SW 1271 (cell line): ENCODE data around the gene SH2D4B.

Experiments
- DNase-seq, 2 experiments: peaks; one replicate each; lab custom pipeline; 2025; lab: John Stamatoyannopoulos, UW

Gene SH2D4B

DNA sequence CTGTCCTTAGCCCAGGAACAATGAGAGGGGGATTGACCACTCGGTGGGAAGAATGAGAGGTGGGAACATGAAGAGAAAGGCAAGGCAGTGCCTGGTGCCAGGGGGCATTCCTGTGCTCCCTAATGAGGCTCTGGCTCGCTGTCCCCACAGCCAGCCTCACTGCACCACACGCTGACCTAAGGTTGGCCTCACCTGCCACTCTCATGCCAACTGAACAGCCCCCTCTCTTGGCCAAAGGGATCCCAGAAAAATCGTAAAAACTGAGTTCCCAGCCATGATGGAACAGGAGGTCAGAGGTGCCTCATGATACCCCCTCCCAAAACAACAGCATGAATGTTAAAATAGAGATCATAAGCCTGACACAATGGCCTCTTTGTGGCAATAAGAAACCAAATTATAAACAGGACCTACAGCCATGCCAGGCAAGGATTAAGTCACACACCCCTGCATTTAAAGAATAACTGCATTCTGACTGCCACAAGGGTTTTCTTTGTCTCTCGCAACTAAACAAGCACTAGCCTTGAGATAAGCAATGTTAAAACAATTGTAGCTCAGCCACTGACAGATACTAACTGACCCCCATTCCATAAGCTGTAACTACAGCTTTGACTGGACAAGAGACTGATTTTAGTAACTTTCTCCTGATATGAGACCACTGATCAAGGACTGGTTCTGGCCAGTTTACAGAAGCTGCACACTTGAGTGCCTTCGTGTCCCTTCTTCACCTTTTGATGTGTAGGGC is 149.2 kb downstream of the SH2D4B start:
- no peak for DNase-seq

DNA sequence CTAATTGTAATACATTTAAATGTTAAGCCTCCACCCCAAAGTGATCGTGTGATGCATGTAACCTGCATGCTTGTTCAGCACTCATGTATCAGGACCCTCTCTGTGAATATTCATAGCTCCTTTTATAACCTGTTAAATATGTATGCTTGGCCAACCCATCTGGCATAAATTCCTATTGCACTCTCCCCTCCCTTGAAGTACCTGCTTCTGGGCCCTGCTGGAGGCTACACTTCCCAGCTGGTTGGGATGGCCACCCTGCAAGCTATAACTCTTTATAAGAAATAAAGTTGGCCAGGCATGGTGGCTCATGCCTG is 149.7 kb downstream of the SH2D4B start:
- DNase-seq = no peak

DNA sequence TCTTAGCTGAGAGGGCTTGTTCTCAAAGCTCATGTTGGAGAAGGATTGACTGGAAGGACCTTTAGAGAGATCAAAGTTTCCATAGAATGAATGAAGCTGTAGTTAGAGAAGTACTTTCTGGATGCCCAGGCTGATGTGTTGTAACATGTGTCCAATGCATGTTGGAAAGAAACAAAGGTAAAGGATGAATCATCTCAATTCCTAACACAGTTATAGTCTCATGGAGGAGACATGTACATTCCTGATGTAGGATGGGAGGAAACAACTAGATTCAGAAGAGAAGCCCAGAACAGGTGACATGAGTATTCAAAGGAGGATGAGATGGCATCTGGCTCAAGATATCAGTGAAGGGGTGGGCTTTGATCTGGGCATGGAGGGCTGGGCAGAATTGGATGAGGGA is 152.7 kb downstream of the SH2D4B start:
- no peak for DNase-seq

DNA sequence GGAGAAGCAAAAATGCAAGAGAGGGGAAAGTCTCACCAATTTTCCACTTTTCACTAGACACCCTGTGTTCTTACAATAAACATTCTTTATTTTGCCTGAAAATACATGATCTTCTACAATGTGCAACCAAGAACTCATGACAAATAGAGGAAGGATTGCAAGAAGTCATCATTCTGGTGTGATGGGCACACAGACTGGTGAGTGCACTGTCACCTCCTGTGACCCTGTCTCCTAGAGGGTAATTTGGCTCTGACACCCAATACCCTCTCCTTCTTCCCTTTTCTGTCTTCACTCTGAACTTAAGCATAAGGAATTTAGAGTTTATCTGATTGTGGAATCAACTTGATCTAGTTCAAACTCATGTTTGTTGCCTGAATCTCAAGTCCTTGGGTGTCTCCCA is 153.7 kb downstream of the SH2D4B start:
- no peak for DNase-seq

DNA sequence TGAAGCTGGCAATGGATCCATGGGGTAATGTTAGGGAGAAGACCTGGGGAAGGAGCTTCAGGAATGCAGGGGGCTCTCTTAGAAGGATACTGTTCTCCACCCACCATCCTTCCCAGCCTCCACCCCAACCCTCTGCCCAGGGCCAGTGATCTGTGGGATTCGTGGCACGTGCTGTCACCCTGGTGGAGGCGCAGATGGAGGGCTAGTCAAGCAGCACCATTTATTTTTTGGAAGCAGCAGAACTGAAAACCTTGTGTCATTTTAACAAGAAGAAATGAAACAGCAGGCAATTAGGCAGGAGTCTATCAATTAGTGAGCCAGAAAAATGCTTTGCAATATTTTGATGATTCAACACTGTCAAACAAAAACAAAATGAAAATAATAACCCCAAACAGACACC is 155.9 kb downstream of the SH2D4B start:
- no peak for DNase-seq

DNA sequence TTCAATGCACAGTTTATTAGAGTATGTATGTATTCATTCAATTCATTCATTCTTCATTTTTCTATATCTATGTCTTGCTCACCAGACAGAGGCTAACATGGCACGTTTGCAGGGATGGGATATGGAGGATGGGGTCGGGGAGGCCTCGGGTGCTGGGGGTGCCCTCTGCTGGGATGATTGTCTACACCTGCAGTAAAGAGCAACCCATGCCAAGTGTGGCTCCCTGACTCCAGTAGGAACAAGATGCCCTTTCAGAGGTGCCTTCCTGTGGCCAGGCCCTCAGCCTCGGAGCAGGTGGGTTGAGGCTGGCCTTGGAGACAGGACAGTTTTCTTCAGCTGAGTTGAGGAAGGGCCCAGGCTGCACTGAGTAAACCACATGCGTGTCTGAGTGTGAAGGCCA is 157.2 kb downstream of the SH2D4B start:
- no peak for DNase-seq
